NCI-H1694 treated with DMSO at 0.1 percent for 48 hours (cell line): ENCODE data around the gene AVPR2.

Source experiments
- DNase-seq: peaks from one replicate; lab custom pipeline; 2025; lab: John Stamatoyannopoulos, UW

AVPR2 gene

DNA sequence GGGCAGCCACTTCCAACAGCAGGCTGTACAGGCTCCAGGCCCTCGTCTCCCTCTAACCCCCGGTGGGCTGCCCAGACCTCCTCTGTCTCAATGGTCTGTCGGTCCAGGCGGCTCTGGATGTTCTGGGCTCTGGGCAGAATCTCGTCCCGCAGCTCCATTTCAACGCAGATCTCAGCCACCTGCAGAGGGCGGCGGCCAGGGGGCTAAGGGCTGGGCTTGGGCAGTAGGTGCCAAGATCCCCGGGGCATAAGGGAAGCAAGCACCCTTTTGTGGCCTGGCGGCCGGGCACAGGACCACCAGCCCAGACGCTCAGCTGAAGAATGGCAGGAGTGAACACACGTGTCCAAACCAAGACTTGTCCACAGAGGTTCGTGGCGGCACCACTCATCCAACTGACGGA, 9.2 kb downstream of the AVPR2 start:
- no peak for DNase-seq

DNA sequence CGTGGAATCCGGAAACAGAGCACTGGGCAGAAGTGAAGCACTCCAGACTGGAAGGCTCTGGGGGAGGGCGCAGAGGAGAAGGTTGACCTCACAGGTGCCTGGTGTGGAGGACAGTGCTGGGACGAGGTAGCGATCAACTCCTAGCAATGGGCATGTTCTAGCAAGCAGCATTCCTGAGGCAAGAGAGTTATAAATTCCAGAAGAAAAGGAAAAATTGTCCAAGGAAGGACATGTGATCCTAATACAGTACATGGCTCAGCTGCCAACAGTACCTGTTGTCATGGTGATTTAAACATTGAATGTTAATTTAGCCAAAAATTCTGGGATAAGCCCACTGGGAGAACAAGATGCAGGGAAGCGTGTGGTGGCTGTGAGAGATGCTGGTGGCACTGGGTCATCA, 13.4 kb downstream of the AVPR2 start:
- no peak for DNase-seq

DNA sequence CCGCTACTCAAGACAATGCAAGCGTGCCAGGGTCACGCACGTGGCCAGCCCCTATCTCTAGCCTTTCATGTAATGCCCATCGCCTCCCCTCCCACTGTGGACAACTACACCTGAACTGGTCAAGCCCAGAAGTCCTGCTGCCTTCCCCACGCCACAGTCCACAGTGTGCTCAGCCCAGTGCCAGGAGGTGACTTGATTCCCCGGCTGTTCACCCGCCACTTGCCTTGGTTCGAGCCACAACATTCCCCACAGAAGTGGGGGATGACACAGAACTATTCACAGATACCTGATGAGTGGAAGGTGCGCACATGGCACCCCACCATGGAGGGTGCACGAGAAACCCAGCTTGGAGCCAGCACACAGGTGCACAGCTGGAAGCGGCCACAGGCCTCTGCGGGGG, 14.8 kb downstream of the AVPR2 start:
- DNase-seq = no peak

DNA sequence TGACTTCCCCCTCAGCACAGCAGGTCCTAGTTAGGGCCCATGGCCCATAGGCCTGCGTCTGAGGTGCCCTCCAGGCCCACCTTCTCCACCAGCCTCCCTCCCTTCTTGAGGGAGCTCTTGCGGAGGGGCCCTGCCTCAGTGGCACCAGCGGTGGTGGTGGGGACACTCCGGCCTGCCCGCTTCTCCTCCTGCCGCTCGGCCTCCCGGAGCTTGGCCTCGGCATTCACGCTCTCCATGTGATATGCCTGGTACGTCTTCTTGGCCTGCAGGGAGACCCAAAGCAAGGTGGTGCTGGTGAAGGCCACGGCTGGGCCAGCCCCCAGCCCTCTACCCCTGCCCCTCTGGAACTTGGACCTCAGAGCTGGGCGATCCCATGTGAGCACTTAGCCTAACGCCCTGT, 16.1 kb downstream of the AVPR2 start:
- DNase-seq = no peak

DNA sequence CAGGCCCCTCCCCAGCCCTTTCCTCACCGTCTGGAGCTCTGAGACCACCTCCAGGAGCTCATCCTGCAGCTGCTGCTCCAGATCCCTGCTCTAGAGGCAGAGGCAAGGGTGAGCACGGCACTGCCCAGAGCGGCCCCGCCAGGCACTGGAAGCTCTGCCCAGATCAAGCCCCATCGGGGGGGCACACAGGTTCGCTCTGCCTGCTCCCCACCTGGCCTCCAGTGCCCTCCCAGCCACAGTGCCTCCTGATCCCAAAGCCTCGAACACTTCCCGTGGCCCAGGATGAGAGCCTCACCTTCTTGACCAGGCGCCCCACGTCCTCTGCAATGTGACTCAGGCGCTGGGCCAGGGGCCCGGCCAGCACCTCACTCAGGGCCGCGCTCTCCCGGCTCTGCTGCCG, 16.6 kb downstream of the AVPR2 start:
- DNase-seq = no peak

DNA sequence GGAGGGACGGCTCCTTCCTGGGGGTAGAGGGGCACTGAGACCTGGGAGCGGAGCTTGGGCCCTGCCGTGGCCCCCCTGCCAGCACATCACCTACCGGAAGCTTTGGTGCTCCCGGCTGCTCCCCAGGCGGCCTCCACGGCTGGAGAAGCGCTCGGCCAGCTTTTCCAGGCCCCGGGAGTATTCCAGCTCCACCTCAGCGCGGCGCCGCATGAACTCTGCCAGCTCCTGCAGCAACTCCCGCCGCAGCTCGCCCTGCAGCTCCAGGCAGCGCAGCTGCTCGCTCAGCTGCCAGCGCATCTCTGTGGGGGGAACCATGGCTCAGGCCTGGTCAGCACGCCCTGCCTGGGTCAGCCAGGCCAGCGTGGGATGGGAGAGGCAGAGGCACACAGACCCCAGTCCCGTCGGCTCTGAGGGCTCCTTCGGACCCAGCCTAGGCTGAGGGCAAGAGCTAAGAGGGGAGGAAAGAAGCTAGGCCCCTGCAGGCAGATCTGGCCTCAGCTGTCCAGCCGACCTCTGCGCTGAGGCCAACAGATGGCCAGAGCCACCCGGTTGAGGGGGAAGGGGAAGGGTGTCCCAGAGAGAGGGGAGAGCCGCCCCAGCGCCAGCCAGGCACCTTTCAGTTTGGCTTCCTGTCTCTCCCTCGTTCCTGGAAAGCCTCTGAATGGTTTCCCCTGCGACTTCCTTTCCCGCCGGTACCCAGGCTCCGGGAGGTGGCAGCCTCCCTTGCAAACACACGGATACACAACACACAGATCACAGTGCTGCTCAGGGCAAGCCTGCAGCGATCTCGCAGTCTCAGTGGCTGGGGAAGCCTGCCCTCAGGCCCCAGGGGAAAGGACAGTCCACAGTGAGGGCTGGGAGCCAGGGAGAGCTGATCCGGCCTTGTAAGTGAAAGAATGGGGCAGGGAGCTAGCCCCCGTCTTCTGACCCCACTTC, 17.3 kb downstream of the AVPR2 start:
- peak; percentile 43 for DNase-seq

DNA sequence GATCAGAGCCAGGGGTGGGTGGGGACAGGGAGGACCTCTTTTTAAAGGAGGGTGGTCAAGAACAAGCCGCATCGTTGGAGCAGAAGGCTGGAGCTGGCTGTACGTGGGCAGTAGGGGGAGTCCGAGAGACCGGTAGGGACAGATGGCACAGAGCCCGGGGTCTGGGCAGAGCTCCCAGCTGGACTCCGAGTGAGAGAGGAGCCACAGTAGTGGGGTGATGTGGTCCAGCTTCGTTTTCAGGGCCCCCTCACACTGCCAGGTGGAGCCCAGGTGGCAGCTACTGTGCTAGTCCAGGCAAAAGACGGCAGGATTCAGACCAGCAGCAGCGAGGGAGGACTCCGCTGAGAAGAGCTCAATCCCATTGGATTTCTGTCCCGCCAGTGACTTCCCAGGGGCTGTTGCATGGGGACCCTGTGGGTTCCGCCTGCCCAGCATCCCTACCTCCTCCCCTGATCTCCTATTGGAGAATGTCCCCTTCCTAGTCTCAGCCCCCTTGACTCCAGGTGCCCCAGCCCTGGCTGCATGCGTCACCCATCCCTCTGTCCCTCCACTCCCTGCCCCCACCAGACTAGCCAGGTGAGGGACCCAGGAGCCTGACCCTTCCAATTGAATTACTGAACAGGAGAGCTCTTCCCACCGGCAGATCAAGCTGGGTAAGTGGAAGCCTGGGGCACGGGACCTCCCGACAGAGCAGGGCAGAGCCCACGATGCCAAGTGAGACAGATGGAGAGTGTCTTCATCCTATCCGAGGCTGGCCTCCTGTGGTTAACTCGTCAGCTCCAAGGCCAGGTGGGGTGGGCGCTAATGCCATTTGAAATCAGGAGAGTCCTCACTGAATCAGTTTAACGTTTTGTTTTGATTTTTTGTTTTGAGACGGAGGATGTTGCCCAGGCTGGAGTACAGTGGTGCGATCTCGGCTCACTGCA, 18.7 kb downstream of the AVPR2 start:
- peak; percentile 36 for DNase-seq

DNA sequence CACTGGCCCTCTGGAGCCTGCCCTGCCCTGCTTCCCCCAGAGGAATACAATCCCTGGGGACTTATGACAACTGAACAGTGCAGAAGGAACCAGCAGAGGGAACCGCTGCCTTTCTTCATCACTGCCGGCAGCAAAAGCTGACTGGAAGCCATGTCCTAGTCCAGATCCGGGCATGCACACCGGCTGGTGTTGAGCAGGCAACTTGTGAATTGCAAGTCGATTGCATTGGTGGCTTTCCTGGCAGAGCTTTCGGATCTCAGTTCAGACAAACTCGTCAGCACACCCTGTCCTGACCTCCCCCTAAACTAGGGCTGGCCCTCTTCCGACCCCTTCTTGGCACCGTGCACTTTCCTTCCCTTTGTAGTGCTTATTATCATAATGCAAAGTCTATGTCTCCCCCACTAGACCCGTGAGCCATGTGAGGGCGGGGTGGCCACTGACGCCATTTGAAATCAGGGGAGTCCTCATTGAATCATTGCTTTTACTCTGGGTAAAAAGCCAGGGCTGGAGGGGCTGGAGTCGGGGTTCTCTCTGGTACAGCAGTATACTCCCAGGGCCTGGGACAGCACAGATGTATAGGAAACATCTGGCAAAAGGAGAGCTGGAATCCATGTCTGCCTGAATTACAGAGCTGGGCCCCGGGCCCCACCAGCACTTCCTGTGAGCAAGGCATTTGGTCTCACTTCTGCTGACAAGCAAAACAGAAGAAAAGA, 19.8 kb downstream of the AVPR2 start:
- DNase-seq = peak; percentile 20

DNA sequence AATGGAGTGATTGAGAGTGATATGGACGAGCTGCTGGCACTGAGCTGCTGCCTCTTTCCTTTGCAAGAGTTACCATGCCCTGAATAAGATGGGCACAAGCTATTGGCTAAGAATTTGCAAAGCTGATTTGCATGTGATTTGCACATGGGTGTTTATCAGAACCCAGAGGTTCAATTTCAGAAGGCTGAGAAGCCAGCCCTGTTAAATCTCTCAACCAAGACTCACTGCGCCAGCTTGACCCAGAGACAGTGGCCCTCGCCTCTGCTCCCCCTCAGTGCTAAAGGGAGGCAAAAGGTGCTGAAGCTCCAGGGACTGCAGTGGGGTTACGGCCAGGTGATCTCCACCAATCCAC, 20.9 kb downstream of the AVPR2 start:
- no peak for DNase-seq

DNA sequence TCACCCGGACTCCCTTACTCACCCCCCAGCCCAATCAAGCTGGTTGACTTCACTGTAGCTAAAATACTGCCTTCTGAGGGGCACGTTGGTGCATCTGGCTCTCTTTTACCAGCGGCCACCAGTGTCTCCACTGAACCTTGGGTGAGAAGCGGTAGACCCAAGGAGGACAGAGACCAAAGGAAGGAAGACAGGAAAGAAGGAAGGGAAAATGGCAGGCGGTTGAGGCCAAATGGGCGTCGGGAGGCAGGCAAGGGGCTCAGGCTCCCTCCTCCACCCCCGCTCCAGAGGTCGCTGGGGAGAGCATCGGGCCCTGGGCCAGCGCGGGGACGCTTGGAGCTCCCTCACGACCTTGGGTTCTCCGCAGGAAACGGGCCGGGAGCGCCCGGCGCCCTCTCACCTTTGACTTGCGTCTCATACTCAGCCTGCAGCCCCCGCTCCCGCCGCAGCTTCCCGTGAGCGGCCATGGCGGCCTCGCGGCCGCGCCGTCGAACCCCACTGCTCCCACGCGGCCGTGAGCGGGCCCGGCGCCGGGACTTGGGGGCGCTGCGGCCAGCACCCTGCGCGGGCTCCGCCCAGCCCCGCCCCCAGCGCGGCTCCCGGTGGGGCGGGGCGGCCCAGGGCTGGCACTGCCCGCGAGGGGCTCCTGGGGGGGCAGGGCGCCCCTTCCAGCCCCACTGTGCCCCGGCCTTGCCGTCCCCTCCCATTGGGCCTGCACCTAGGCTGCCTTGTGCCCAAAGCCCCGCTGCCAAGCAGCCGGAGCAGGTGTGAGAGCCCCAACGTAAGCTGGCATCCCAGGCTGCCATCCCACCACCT, 21.5 kb downstream of the AVPR2 start, which contains the start of gene ARHGAP4:
ARHGAP4 (minus strand) TSS at position 526 of the 813 bp plus-strand sequence; CDS start at position 464, 62 bp downstream.
- DNase-seq = no peak

DNA sequence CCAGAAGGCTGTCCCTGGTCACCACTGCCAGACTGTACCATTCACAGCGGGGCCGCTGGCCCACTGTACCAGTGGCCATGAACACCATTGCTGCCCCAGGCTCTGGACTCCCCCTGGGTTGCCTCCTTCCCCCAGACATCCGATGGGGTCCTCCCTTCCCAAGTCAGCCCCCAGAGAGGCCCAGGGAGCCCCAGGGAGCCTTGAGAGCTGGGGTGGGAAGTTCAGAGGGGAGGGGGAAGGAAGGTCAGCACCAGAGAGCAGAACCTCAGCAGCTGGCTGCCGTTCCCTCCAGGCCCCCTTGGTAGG, 22.0 kb downstream of the AVPR2 start:
- DNase-seq = no peak

DNA sequence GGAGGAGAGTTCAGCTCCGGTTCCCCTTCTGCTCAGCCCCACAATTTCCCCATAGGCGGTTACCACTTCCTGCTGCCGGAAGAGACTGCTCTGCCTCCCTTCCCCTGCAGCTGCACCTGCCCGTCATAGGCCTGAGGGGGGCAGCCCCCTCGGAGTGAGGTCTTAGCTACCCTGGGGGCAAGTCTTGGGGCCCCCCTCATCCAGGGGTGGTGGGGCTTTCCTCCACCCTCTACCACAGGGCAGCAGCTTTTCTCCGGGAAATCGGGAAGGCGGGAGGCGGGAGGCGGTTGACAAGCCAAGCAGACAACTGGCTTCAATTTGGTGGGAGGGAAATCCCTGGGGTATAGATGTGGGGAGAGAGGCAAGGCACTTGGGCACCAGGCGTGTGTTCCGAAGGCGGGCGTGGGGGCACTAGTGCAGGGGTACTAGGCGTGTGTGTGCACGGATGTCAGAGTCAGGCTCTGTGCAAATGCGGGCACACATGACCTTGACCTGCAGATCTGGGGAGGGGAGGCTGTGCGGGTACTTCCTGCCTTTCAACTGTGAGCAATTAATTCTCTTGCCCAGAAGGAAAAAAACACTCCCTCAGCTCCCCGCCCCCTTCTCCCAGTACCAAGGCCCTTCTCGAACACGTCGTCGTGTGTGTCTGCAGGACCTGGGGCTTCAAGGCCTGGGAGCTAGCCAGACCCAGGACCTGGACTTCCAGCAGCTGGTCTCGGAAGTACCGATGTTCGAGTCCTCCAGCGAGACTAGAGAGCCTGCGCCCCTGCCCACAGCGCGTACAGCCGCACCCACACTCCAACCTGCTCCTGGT, 22.6 kb downstream of the AVPR2 start:
- DNase-seq = peak; percentile 52

DNA sequence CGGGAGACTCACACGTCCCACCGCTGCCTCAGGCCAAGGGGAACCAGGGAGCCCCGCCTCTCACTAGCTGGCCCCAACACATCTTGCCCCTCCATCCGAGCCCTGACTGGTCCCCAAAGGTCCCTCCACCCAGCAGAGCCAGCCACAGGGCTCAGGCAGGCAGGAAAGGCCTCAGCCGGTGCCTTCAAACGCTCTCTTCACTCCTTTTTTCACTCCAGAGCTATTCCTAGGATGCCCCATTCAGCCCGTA, 23.1 kb downstream of the AVPR2 start:
- DNase-seq = peak; percentile 37

DNA sequence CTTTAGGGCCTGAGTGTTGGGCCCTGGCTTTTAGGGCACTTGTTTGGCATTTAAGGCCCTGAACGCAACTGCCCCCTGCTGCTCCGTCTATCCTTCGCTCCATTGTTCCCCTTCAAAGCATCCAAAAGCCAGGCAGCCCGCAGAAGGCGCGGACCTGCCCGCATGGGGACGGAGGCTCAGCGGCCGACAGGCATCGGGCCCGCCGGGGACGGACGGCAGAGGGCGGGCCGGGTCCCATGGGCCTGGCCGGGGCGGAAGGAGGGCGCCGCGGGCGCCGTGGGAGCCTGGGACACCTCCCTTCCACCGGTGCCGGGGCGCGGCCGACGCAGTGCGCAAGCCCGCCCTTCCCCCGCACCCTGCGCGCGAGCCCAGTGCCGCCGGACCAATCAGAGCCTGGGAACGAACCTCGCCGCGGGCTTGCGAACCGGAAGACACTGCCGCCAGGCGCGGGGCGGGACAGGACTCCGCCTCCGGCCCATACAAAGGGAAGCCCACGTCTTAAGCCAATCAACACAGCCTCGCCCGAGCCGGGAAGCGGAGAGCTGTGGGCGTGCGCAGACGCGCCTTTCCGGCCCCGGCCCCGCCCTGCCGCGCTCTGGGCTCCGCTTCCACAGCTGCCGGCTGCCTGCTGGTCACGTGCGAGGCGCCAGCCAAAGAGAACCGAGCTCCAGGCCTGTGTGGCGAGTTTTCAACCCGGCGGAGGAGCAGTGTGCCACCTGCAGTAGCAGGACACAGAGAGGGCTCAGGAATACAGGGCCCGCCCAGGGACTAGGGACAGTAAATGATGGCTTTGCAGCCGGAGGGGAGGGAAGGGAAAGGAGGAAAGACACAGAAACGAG, 23.7 kb downstream of the AVPR2 start:
- DNase-seq = peak; percentile 96

DNA sequence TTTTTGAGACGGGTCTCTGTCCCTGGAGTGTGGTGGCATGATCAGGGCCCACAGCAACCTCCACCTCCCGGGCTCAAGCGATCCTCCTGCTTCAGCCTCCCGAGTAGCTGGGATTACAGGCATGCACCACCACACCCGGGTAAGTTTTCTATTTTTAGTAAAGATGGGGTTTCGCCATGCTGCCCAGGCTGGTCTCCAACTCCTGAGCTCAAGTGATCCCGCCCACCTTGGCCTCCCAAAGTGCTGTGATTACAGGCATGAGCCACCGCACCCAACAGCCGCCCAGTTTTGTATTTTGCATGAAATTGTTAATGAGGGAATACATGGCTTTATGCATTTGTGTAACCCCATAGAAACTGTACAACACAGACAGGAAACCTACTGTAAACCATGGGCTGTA, 24.4 kb downstream of the AVPR2 start:
- DNase-seq = no peak

DNA sequence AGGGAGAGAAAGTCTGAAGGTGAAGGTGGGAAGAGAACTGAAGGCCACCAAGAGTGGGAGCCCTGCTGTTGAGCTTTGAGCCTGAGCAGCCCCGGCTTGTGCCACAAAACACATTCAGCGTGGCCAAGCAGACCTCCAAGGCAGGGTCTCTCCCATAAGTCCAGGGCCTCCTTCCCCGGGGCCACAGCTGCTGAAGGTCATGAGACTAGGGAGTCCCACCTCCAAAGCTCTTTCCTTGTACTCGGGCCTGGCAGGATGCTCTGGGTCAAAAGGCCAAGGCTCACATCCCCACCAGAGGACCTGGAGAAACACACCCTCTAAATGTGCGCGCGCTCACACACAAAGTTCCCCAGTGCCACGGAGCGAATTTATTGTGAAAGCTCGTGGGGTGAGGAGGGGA, 25.1 kb downstream of the AVPR2 start:
- DNase-seq = no peak

DNA sequence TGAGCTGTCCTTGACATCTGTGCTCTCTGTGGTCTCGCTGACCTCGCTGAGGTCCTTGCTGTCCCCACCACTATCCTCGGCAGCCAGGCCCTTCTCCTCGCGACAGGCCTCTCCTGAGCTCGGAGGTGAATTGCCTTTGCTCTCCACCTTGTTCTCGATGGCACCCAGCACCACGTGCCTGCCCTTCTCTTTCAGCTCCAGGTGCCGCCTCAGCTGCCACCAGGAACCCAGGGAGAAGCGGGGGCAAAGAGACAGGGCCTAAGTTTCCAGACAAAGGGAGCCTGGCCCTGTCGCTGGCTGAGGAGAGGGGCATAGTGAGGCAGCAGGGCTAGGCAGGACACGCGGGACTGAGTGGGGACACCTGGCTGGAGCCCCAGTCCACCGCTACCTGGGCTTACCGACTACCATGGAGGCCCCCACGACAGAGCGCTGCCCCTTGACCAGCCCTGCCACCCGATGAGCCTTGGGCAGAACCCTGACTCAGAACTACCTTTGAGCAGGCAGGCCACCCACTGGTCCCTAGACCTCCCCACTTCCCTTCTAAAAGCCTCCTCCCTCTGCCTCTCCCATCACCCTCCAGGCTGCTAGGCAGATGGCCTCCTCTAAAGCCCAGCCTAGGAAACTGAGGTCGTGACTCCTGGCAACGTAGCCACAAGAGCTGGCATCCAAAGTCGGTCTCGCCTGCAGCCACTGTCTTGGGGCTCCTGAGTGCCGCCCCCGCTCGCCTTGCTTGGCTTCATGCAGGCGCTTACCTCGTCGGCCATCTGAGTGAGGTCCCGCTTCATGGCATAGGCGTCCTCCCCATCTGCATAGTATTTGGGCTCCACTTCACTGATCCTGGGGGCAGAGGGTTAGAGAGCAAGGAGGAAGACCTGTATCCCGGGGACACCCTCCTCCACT, 25.8 kb downstream of the AVPR2 start:
- no peak for DNase-seq

DNA sequence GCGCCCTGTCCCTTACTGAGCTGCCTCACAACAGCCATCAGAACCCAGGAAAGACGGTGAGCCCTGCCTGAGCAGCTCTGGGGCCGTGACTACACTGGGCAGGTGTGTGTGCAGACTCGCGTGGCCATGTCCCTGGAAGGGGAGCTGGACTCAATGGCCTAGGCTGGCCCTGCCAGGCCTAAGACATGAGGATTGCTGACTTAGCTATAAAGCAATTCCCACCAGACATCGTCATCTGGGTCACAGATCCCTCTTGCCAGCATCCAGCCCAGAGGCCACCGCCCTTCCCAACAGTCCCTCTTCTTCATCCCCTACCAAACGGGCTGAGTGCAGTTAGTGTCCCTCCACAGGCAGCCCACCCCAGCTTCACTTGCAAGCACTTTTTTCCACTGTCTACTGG, 26.7 kb downstream of the AVPR2 start:
- DNase-seq = no peak

DNA sequence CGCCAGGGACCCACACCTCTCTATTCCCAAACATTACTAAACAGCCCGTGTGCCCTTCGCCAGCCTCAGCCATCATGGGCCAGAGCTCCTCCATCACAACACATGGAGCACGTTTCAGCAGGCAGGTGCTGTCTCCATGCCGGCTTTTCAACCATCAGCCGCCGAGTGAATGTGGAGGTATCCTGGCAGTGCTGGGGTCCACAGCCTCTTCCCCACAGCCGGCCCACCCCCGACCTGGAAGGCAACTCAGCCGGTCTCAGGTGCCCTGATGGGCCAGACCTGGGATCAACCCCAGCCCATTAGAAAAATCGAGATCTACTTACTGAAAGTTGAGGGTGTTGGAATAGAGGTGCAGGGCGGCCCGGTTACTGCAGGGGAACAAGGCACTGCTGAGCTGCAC, 27.3 kb downstream of the AVPR2 start:
- no peak for DNase-seq
